Aorta (tissue), 5 donors: Measurements from ENCODE around the gene KRTAP29-1. TPM values are rescaled to one million over a fixed set of nuclear protein-coding genes. Genes with fewer than 3 reads are reported as not detected.
"Not testable (repeated sequence)": the region's sequence is repeated elsewhere in the genome, so short reads cannot be mapped to it uniquely, and the experiment has no call there.

Experiments used
- ATAC-seq: fragments of 200-7000 bp; cut with Tn5 transposase; one replicate; pipeline ENCODE4 v1.9.1; 2022; ENCODE audit warnings: moderate library complexity; ENCODE audit not compliant: low FRiP score
- DNase-seq, 2 donors: peaks; one replicate each; pipeline ENCODE4 v3.0.0-alpha.2; 2020
- H3K27ac ChIP-seq, 2 donors: one replicate each; pipeline ENCODE4 v1.5.1; 2013; ENCODE audit warnings: low read length in 2 of 2, mild to moderate bottlenecking in 2 of 2, moderate library complexity in 2 of 2, control low read depth in 1 of 2, inconsistent platforms in 1 of 2, low read depth in 1 of 2
- H3K27me3 ChIP-seq, 2 donors: one replicate each; pipeline ENCODE4 v1.6.1; 2013; ENCODE audit warnings: control low read depth in 1 of 2, low read length in 1 of 2, mild to moderate bottlenecking in 1 of 2, moderate library complexity in 1 of 2; ENCODE audit not compliant: insufficient read depth in 2 of 2, control insufficient read depth in 1 of 2
- H3K36me3 ChIP-seq, 2 donors: one replicate each; pipeline ENCODE4 v1.6.1; 2013; ENCODE audit warnings: control low read depth in 1 of 2, low read length in 1 of 2, mild to moderate bottlenecking in 1 of 2; ENCODE audit not compliant: insufficient read depth in 2 of 2, control insufficient read depth in 1 of 2
- H3K4me1 ChIP-seq, 2 donors: one replicate each; pipeline ENCODE4 v1.6.1; 2013; ENCODE audit warnings: low read length in 2 of 2, control low read depth in 1 of 2, mild to moderate bottlenecking in 1 of 2, moderate library complexity in 1 of 2; ENCODE audit not compliant: insufficient read depth in 2 of 2, control insufficient read depth in 1 of 2
- H3K4me3 ChIP-seq, 2 donors: one replicate each; pipeline ENCODE4 v1.5.1; 2013; ENCODE audit warnings: low read length in 2 of 2, control low read depth in 1 of 2, mild to moderate bottlenecking in 1 of 2
- H3K9me3 ChIP-seq: one replicate; pipeline ENCODE4 v1.6.1; 2013; ENCODE audit warnings: mild to moderate bottlenecking, low read length; ENCODE audit not compliant: control insufficient read depth
- WGBS, 2 donors: extraction: QIAGEN DNeasy Blood & Tissue Kit; methylation state at CpG; one replicate each; pipeline ENCODE4 v1.1.7; 2013; 5-methylcytosine and 5-hydroxymethylcytosine counted together
- intact Hi-C, 2 donors: fragments of 100-400 bp; cut with DNase I; formaldehyde crosslinking; loops; one replicate each; pipeline versions ENCODE4 v1.14.2 to v1.15.0; 2022
- polyA plus RNA-seq, 2 donors: library from polyadenylated mRNA; stranded (reverse); fragments of 200-250 nt; gene quantifications; one replicate each; pipeline ENCODE4 v1.2.3, GENCODE V29; 2013
- total RNA-seq, 2 donors: library from RNA; stranded (reverse); fragmentation: NEBNext Ultra II Directional; extraction: Animal tissue kit (Norgen Biotek cat#: 25700); gene quantifications; one replicate each; pipeline ENCODE4 v1.2.1, GENCODE V29; 2021
- donor health status: healthy with polysubstance abuse.
- donor health status: Bipolar disorder and iron deficiency.
- donor health status: DM: no; HTN: no; CAD: no.
- donor health status: DM: no; HTN: no; CAD: no.
- donor health status: DM: yes; HTN: yes; CAD: no.

KRTAP29-1 gene
- total and polyA plus RNA-seq, 4 donors = not detected

- Histone ChIP-seq H3K4me3 (no peak overlapping the region), H3K27ac (no peak overlapping the region), H3K9me3 (no peaks in the 10 kb centered on the region), H3K36me3 (no peaks in the 10 kb centered on the region), H3K4me1 (no peaks in the 10 kb centered on the region), H3K27me3 (no peaks in the 10 kb centered on the region)
- ATAC-seq (no peak), DNase-seq (no peak)
- 51% methylated on average over 3 of the region's 3 CpGs for WGBS, 2 donors
- intact Hi-C loops = no loop called here
These were observed 38.1 kb downstream of the KRTAP29-1 start for GRCh38 chr17:41264599-41264998.

- Histone ChIP-seq H3K9me3 (no peaks in the 10 kb centered on the region), H3K27me3 (no peaks in the 10 kb centered on the region), H3K4me1 (no peaks in the 10 kb centered on the region), H3K4me3 (no peak overlapping the region), H3K27ac (no peak overlapping the region), H3K36me3 (no peaks in the 10 kb centered on the region)
- 81 to 88% methylated on average over 2 of the region's 2 CpGs for WGBS, 2 donors
- intact Hi-C loops = no loop called here
- DNase-seq = no peak
- ATAC-seq = no peak
These were observed 39.4 kb downstream of the KRTAP29-1 start for GRCh38 chr17:41263212-41263611.

GRCh38 chr17:41258406-41258805 lies 44.2 kb downstream of the KRTAP29-1 start:
- Histone ChIP-seq H3K27me3 (no peaks in the 10 kb centered on the region), H3K36me3 (no peaks in the 10 kb centered on the region), H3K4me3 (no peak overlapping the region), H3K4me1 (no peaks in the 10 kb centered on the region), H3K27ac (no peak overlapping the region), H3K9me3 (no peaks in the 10 kb centered on the region)
- DNase-seq = no peak
- no peak for ATAC-seq
- intact Hi-C loops = no loop called here

- WGBS, 2 donors = 73 to 82% methylated on average over 1 of the region's 1 CpG
- Histone ChIP-seq H3K27me3 (no peaks in the 10 kb centered on the region), H3K4me3 (no peak overlapping the region), H3K4me1 (no peaks in the 10 kb centered on the region), H3K36me3 (no peaks in the 10 kb centered on the region), H3K27ac (no peak overlapping the region), H3K9me3 (no peaks in the 10 kb centered on the region)
- ATAC-seq (no peak), DNase-seq (no peak)
- intact Hi-C loops = no loop called here
These were observed 46.4 kb downstream of the KRTAP29-1 start for GRCh38 chr17:41256291-41256685.

GRCh38 chr17:41255381-41256290 lies 47.0 kb downstream of the KRTAP29-1 start, which contains the start of gene KRTAP9-9:
Gene KRTAP9-9, plus strand, starts transcription at chr17:41255384.
- DNase-seq, H3K4me3 ChIP-seq, H3K27ac ChIP-seq, ATAC-seq, intact Hi-C loops, H3K27me3 ChIP-seq, H3K36me3 ChIP-seq, H3K4me1 ChIP-seq, H3K9me3 ChIP-seq: not testable (repeated sequence)
- 69 to 72% methylated on average over 5 of the region's 5 CpGs for WGBS, 2 donors

- Histone ChIP-seq H3K27ac (no peak overlapping the region), H3K36me3 (no peaks in the 10 kb centered on the region), H3K27me3 (no peaks in the 10 kb centered on the region), H3K4me1 (no peaks in the 10 kb centered on the region), H3K4me3 (no peak overlapping the region), H3K9me3 (no peaks in the 10 kb centered on the region)
- intact Hi-C loops = no loop called here
- ATAC-seq = no peak
- DNase-seq = no peak
- 0 to 29% methylated on average over 1 of the region's 1 CpG for WGBS, 2 donors
These were observed 47.8 kb downstream of the KRTAP29-1 start for GRCh38 chr17:41254861-41255260.

Other genes with a start within 250 kb of the KRTAP29-1 start
Only the 30 nearest of the 37 such genes appear.
- not detected for gene KRTAP4-16, start 200.6 kb downstream of the KRTAP29-1 start, total RNA-seq
- not detected for gene KRTAP4-16, start 200.6 kb downstream of the KRTAP29-1 start, polyA plus RNA-seq
- not detected for gene KRTAP4-9, start 197.5 kb downstream of the KRTAP29-1 start, total RNA-seq
- gene KRTAP4-9, start 197.5 kb downstream of the KRTAP29-1 start, polyA plus RNA-seq = under 1 TPM in 1 of 2 donors, not detected in 1; 0.13 TPM
- gene KRTAP4-11, start 184.5 kb downstream of the KRTAP29-1 start, total RNA-seq = not detected
- gene KRTAP4-11, start 184.5 kb downstream of the KRTAP29-1 start, polyA plus RNA-seq = not detected
- not detected for gene KRTAP4-12, start 178.7 kb downstream of the KRTAP29-1 start, total RNA-seq
- not detected for gene KRTAP4-12, start 178.7 kb downstream of the KRTAP29-1 start, polyA plus RNA-seq
- gene KRTAP4-6, start 162.3 kb downstream of the KRTAP29-1 start, total RNA-seq = not detected
- not detected for gene KRTAP4-6, start 162.3 kb downstream of the KRTAP29-1 start, polyA plus RNA-seq
- not detected for gene KRTAP4-5, start 153.0 kb downstream of the KRTAP29-1 start, total RNA-seq
- gene KRTAP4-5, start 153.0 kb downstream of the KRTAP29-1 start, polyA plus RNA-seq = not detected
- gene KRTAP4-4, start 142.1 kb downstream of the KRTAP29-1 start, total RNA-seq = not detected
- not detected for gene KRTAP4-4, start 142.1 kb downstream of the KRTAP29-1 start, polyA plus RNA-seq
- not detected for gene KRTAP4-3, start 134.6 kb downstream of the KRTAP29-1 start, total RNA-seq
- gene KRTAP4-3, start 134.6 kb downstream of the KRTAP29-1 start, polyA plus RNA-seq = not detected
- not detected for gene KRTAP4-2, start 124.6 kb downstream of the KRTAP29-1 start, total RNA-seq
- gene KRTAP4-2, start 124.6 kb downstream of the KRTAP29-1 start, polyA plus RNA-seq = not detected
- gene KRTAP4-1, start 117.9 kb downstream of the KRTAP29-1 start, total RNA-seq = not detected
- not detected for gene KRTAP4-1, start 117.9 kb downstream of the KRTAP29-1 start, polyA plus RNA-seq
- not detected for gene KRTAP9-1, start 113.0 kb downstream of the KRTAP29-1 start, total RNA-seq
- gene KRTAP9-1, start 113.0 kb downstream of the KRTAP29-1 start, polyA plus RNA-seq = not detected
- not detected for gene KRTAP9-2, start 76.2 kb downstream of the KRTAP29-1 start, total RNA-seq
- gene KRTAP9-2, start 76.2 kb downstream of the KRTAP29-1 start, polyA plus RNA-seq = not detected
- gene KRTAP9-3, start 70.4 kb downstream of the KRTAP29-1 start, total RNA-seq = not detected
- gene KRTAP9-3, start 70.4 kb downstream of the KRTAP29-1 start, polyA plus RNA-seq = not detected
- gene KRTAP9-8, start 64.9 kb downstream of the KRTAP29-1 start, total RNA-seq = not detected
- gene KRTAP9-8, start 64.9 kb downstream of the KRTAP29-1 start, polyA plus RNA-seq = not detected
- gene KRTAP9-4, start 53.2 kb downstream of the KRTAP29-1 start, total RNA-seq = not detected
- under 1 TPM in 1 of 2 donors, not detected in 1; 0.75 TPM for gene KRTAP9-4, start 53.2 kb downstream of the KRTAP29-1 start, polyA plus RNA-seq
- gene KRTAP9-9, start 47.5 kb downstream of the KRTAP29-1 start, total RNA-seq = not detected
- gene KRTAP9-9, start 47.5 kb downstream of the KRTAP29-1 start, polyA plus RNA-seq = not detected
- gene KRTAP9-6, start 37.5 kb downstream of the KRTAP29-1 start, total RNA-seq = not detected
- not detected for gene KRTAP9-6, start 37.5 kb downstream of the KRTAP29-1 start, polyA plus RNA-seq
- not detected for gene KRTAP9-7, start 27.2 kb downstream of the KRTAP29-1 start, total RNA-seq
- gene KRTAP9-7, start 27.2 kb downstream of the KRTAP29-1 start, polyA plus RNA-seq = not detected
- not detected for gene KRTAP16-1, start 6.5 kb upstream of the KRTAP29-1 start, total RNA-seq
- not detected for gene KRTAP16-1, start 6.5 kb upstream of the KRTAP29-1 start, polyA plus RNA-seq
- gene KRTAP17-1, start 12.9 kb upstream of the KRTAP29-1 start, total RNA-seq = not detected
- not detected for gene KRTAP17-1, start 12.9 kb upstream of the KRTAP29-1 start, polyA plus RNA-seq
- not detected for gene KRT33A, start 48.0 kb upstream of the KRTAP29-1 start, total RNA-seq
- gene KRT33A, start 48.0 kb upstream of the KRTAP29-1 start, polyA plus RNA-seq = not detected
- not detected for gene KRT33B, start 67.0 kb upstream of the KRTAP29-1 start, total RNA-seq
- not detected for gene KRT33B, start 67.0 kb upstream of the KRTAP29-1 start, polyA plus RNA-seq
- gene KRT34, start 79.5 kb upstream of the KRTAP29-1 start, total RNA-seq = not detected
- not detected for gene KRT34, start 79.5 kb upstream of the KRTAP29-1 start, polyA plus RNA-seq
- gene KRT31, start 94.8 kb upstream of the KRTAP29-1 start, total RNA-seq = not detected
- not detected for gene KRT31, start 94.8 kb upstream of the KRTAP29-1 start, polyA plus RNA-seq
- not detected for gene KRT37, start 121.7 kb upstream of the KRTAP29-1 start, total RNA-seq
- gene KRT37, start 121.7 kb upstream of the KRTAP29-1 start, polyA plus RNA-seq = not detected
- not detected for gene KRT38, start 138.1 kb upstream of the KRTAP29-1 start, total RNA-seq
- gene KRT38, start 138.1 kb upstream of the KRTAP29-1 start, polyA plus RNA-seq = not detected
- not detected for gene KRT32, start 164.5 kb upstream of the KRTAP29-1 start, total RNA-seq
- not detected for gene KRT32, start 164.5 kb upstream of the KRTAP29-1 start, polyA plus RNA-seq
- not detected for gene KRT35, start 178.3 kb upstream of the KRTAP29-1 start, total RNA-seq
- not detected for gene KRT35, start 178.3 kb upstream of the KRTAP29-1 start, polyA plus RNA-seq
- gene KRT36, start 187.1 kb upstream of the KRTAP29-1 start, total RNA-seq = not detected
- gene KRT36, start 187.1 kb upstream of the KRTAP29-1 start, polyA plus RNA-seq = under 1 TPM in 1 of 2 donors, not detected in 1; 0.50 TPM
- not detected for gene KRT13, start 202.8 kb upstream of the KRTAP29-1 start, total RNA-seq
- gene KRT13, start 202.8 kb upstream of the KRTAP29-1 start, polyA plus RNA-seq = 10 to 100 TPM; 11.4 to 38.3 TPM